K562 (cell line): ENCODE measurements around the gene HYOU1. TPM values are rescaled to one million over a fixed set of nuclear protein-coding genes. Genes with fewer than 3 reads are reported as not detected.

Experiments
- CBX3 ChIP-seq, 2 experiments: IDR thresholded peaks; 1 replicate in 1 of 2; 2 replicates in 1 of 2; pipeline ENCODE4 v1.6.1; 2012; ENCODE audit warnings: inconsistent platforms in 2 of 2, low read length in 2 of 2, borderline replicate concordance in 1 of 2, control low read depth in 1 of 2
- CEBPZ ChIP-seq: fragments of 150-350 bp; IDR thresholded peaks from 2 replicates; pipeline ENCODE4 v1.6.1; 2014; ENCODE audit warnings: low read depth, mild to moderate bottlenecking, low read length, borderline replicate concordance
- GABPB2 ChIP-seq: fragments of 250-450 bp; sonication (Bioruptor Pico); conservative IDR thresholded peaks from 2 replicates; pipeline ENCODE4 v1.5.1; 2021; ENCODE audit warnings: mild to moderate bottlenecking
- KDM1A ChIP-seq, 2 experiments: fragments of 450-650 bp; IDR thresholded peaks; 2 replicates each; pipeline ENCODE4 v1.6.1; 2016; ENCODE audit warnings: mild to moderate bottlenecking in 2 of 2
- MTA3 ChIP-seq: fragments of 450-650 bp; formaldehyde crosslinking; IDR thresholded peaks from 2 replicates; pipeline ENCODE4 v1.6.1; 2017; ENCODE audit warnings: mild to moderate bottlenecking, borderline replicate concordance
- RBFOX2 ChIP-seq: fragments of 200-400 bp; formaldehyde crosslinking; IDR thresholded peaks from 2 replicates; pipeline ENCODE4 v1.6.1; 2017; ENCODE audit warnings: low read depth, mild to moderate bottlenecking, low read length, moderate library complexity
- ZNF143 ChIP-seq: sonication (generic); formaldehyde crosslinking; IDR thresholded peaks from 2 replicates; pipeline ENCODE4 v1.9.0; 2022; ENCODE audit warnings: mild to moderate bottlenecking, missing genetic modification reagents
- polyA plus RNA-seq, 8 experiments: library from polyadenylated mRNA; depleted of rRNA in 4 of 8; stranded (reverse) in 5 of 8; unstranded in 3 of 8; fragments of >200 nt; fragmentation: Nextera tagmentation in 2 of 8; fragmentation: Illumina TruSeq in 1 of 8; extraction: Ambion mirVana in 2 of 8; extraction: Trizol in 1 of 8; gene quantifications; 2 replicates each; pipeline versions ENCODE4 v1.2.1 to v1.2.3, GENCODE V29; 2011 to 2014; ENCODE audit warnings: inconsistent platforms in 1 of 8, missing spikeins in 1 of 8
- total RNA-seq, 7 experiments: library from RNA; depleted of rRNA in 6 of 7; stranded (reverse); fragments of >200 nt in 6 of 7; fragmentation: Illumina TruSeq in 2 of 7; extraction: Trizol in 2 of 7; gene quantifications; 2 replicates each; pipeline versions ENCODE4 v1.2.1 to v1.2.3, GENCODE V29; 2011 to 2021; ENCODE audit warnings: low replicate concordance in 1 of 7
- TF ChIP-seq, protein P1 (sequence below), 2 experiments: fragments of 150-350 bp in 1 of 2; IDR thresholded peaks; 2 replicates each; pipeline ENCODE4 v1.6.1; 2012 to 2016; ENCODE audit warnings: low read depth in 2 of 2, low read length in 2 of 2, mild to moderate bottlenecking in 1 of 2, moderate library complexity in 1 of 2

The HYOU1 gene
- total and polyA plus RNA-seq, 9 of the 15 experiments (the other 6 are each of a cell fraction or from before 2014, with no cell fraction given) = 19.5 to 197 (median 128) TPM

DNA sequence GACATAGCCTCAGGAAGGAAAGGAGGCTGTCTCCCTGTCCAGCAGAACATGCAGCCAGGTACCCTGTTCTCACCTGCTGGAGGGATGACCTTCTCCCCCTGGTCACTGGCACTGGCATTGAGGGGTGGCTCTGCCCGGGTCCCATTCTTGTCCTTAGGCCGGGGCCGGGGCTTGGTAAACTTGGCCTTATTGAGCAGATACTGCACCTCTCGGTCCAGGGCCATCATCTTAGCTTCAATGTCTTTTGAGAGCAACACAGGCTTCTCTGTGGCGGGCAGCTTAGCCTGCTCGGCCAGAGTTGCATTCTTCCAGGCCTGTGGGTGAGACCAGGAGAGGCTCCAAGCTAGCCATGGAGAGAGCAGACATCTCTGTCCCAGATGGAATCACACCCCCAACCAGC, 10.5 kb downstream of the HYOU1 start (continued):
- TF ChIP-seq CBX3 (IDR thresholded peaks at IDR 0.05; ENCODE audit: borderline replicate concordance in 1 of 2, low read length in 2 of 2) = no peak
- no peak for TF ChIP-seq KDM1A (IDR thresholded peaks at IDR 0.05)
- no peak for TF ChIP-seq CEBPZ
- peak; percentile 55 for TF ChIP-seq RBFOX2
- TF ChIP-seq GABPB2 (CRISPR knock-in tag) = no peak
- no peak for TF ChIP-seq ZNF143 (CRISPR knock-in tag)
- TF ChIP-seq MTA3 = no peak
- TF ChIP-seq, protein P1, sequence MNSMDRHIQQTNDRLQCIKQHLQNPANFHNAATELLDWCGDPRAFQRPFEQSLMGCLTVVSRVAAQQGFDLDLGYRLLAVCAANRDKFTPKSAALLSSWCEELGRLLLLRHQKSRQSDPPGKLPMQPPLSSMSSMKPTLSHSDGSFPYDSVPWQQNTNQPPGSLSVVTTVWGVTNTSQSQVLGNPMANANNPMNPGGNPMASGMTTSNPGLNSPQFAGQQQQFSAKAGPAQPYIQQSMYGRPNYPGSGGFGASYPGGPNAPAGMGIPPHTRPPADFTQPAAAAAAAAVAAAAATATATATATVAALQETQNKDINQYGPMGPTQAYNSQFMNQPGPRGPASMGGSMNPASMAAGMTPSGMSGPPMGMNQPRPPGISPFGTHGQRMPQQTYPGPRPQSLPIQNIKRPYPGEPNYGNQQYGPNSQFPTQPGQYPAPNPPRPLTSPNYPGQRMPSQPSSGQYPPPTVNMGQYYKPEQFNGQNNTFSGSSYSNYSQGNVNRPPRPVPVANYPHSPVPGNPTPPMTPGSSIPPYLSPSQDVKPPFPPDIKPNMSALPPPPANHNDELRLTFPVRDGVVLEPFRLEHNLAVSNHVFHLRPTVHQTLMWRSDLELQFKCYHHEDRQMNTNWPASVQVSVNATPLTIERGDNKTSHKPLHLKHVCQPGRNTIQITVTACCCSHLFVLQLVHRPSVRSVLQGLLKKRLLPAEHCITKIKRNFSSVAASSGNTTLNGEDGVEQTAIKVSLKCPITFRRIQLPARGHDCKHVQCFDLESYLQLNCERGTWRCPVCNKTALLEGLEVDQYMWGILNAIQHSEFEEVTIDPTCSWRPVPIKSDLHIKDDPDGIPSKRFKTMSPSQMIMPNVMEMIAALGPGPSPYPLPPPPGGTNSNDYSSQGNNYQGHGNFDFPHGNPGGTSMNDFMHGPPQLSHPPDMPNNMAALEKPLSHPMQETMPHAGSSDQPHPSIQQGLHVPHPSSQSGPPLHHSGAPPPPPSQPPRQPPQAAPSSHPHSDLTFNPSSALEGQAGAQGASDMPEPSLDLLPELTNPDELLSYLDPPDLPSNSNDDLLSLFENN (IDR thresholded peaks at IDR 0.05; ENCODE audit: low read depth in 2 of 2, low read length in 2 of 2) = no peak
